ENCODE results near the gene RIPK3. TPM values are rescaled to one million over a fixed set of nuclear protein-coding genes. Genes with fewer than 3 reads are reported as not detected.

The RIPK3 gene
- polyA plus RNA-seq, 3 donors from 2014 or later = 13.5 to 21.4 (median 16.0) TPM

- H3K4me3 Mint-ChIP-seq = no peak overlapping the region
- peaks cover 14 to 41% (median 17%) of the 10 kb centered on the region in 3 donors for H3K36me3 Mint-ChIP-seq
- H3K27ac Mint-ChIP-seq = peak overlapping the region in 3 of 6 donors; percentile 8 to 74 (median 11)
- H3K4me1 Mint-ChIP-seq = peaks cover 2 to 12% of the 10 kb centered on the region in 2 donors
- no peak for DNase-seq
- H3K9me3 Mint-ChIP-seq = no peaks in the 10 kb centered on the region
- H3K27me3 Mint-ChIP-seq (ENCODE audit: low read depth in 3 of 3) = peaks cover 0 to 2% (median 0%) of the 10 kb centered on the region in 3 donors
Observed at GRCh38 chr14:24290746-24291145, 49.0 kb downstream of the RIPK3 start.

- H3K4me1 Mint-ChIP-seq = peaks cover 2 to 12% of the 10 kb centered on the region in 2 donors
- peaks cover 0 to 2% (median 0%) of the 10 kb centered on the region in 3 donors for H3K27me3 Mint-ChIP-seq (ENCODE audit: low read depth in 3 of 3)
- H3K4me3 Mint-ChIP-seq = no peak overlapping the region
- peak overlapping the region in 3 of 6 donors; percentile 17 to 51 (median 36) for H3K27ac Mint-ChIP-seq
- peak in 2 of 3 donors; percentile 33 to 38 for DNase-seq
- H3K9me3 Mint-ChIP-seq = no peaks in the 10 kb centered on the region
- peaks cover 10 to 35% (median 12%) of the 10 kb centered on the region in 3 donors for H3K36me3 Mint-ChIP-seq
Observed at GRCh38 chr14:24289649-24290280, 50.0 kb downstream of the RIPK3 start.

- Mint-ChIP-seq H3K27me3 (ENCODE audit: low read depth in 3 of 3) (peaks cover 0 to 3% (median 1%) of the 10 kb centered on the region in 3 donors), H3K27ac (peak overlapping the region in 1 of 6 donors; percentile 28), H3K9me3 (no peaks in the 10 kb centered on the region), H3K36me3 (peaks cover 9 to 17% (median 12%) of the 10 kb centered on the region in 3 donors), H3K4me1 (peaks cover 2 to 12% of the 10 kb centered on the region in 2 donors), H3K4me3 (no peak overlapping the region)
- no peak for DNase-seq
Observed at GRCh38 chr14:24286996-24287395, 52.8 kb downstream of the RIPK3 start.

Other genes starting within 250 kb of the RIPK3 start
- gene PCK2, start 245.7 kb downstream of the RIPK3 start, polyA plus RNA-seq = 10 to 100 TPM in 2 of 3 donors, 1 to 10 TPM in 1; 8.2 to 13.3 (median 12.0) TPM
- 100 to 1,000 TPM in 1 of 3 donors, 10 to 100 TPM in 2; 91.1 to 129 (median 98.2) TPM for gene DCAF11, start 225.2 kb downstream of the RIPK3 start, polyA plus RNA-seq
- gene NRL, start 225.0 kb downstream of the RIPK3 start, polyA plus RNA-seq = 1 to 10 TPM; 2.8 to 4.1 (median 3.0) TPM
- gene FITM1, start 209.3 kb downstream of the RIPK3 start, polyA plus RNA-seq = under 1 TPM; 0.28 to 0.90 (median 0.85) TPM
- gene PSME1, start 203.8 kb downstream of the RIPK3 start, polyA plus RNA-seq = 1,000 to 10,000 TPM; 1,115 to 1,243 (median 1,240) TPM
- 10 to 100 TPM; 14.2 to 19.0 (median 17.6) TPM for gene EMC9, start 198.4 kb downstream of the RIPK3 start, polyA plus RNA-seq
- gene PSME2, start 193.4 kb downstream of the RIPK3 start, polyA plus RNA-seq = 1,000 to 10,000 TPM in 1 of 3 donors, 100 to 1,000 TPM in 2; 650 to 1,160 (median 776) TPM
- 10 to 100 TPM; 41.5 to 62.9 (median 59.5) TPM for gene RNF31, start 192.5 kb downstream of the RIPK3 start, polyA plus RNA-seq
- 100 to 1,000 TPM in 2 of 3 donors, 10 to 100 TPM in 1; 48.8 to 123 (median 102) TPM for gene IRF9, start 178.7 kb downstream of the RIPK3 start, polyA plus RNA-seq
- gene REC8, start 167.9 kb downstream of the RIPK3 start, polyA plus RNA-seq = 10 to 100 TPM in 1 of 3 donors, 1 to 10 TPM in 2; 1.7 to 15.2 (median 3.8) TPM
- 10 to 100 TPM; 10.1 to 21.0 (median 11.3) TPM for gene IPO4, start 151.2 kb downstream of the RIPK3 start, polyA plus RNA-seq
- 10 to 100 TPM; 31.0 to 60.5 (median 42.4) TPM for gene TM9SF1, start 144.6 kb downstream of the RIPK3 start, polyA plus RNA-seq
- gene TSSK4, start 134.3 kb downstream of the RIPK3 start, polyA plus RNA-seq = 1 to 10 TPM in 2 of 3 donors, under 1 TPM in 1; 0.38 to 3.0 (median 3.0) TPM
- 100 to 1,000 TPM; 162 to 203 (median 168) TPM for gene CHMP4A, start 126.5 kb downstream of the RIPK3 start, polyA plus RNA-seq
- 10 to 100 TPM; 29.2 to 45.5 (median 29.5) TPM for gene MDP1, start 123.9 kb downstream of the RIPK3 start, polyA plus RNA-seq
- 100 to 1,000 TPM; 347 to 503 (median 373) TPM for gene NEDD8, start 107.6 kb downstream of the RIPK3 start, polyA plus RNA-seq
- 100 to 1,000 TPM in 1 of 3 donors, 10 to 100 TPM in 2; 89.3 to 134 (median 96.0) TPM for gene GMPR2, start 107.1 kb downstream of the RIPK3 start, polyA plus RNA-seq
- 100 to 1,000 TPM; 248 to 289 (median 249) TPM for gene TINF2, start 97.4 kb downstream of the RIPK3 start, polyA plus RNA-seq
- gene TGM1, start 76.8 kb downstream of the RIPK3 start, polyA plus RNA-seq = under 1 TPM in 1 of 3 donors, not detected in 2; 0.41 TPM
- 10 to 100 TPM; 23.3 to 52.0 (median 38.6) TPM for gene RABGGTA, start 68.4 kb downstream of the RIPK3 start, polyA plus RNA-seq
- gene DHRS1, start 40.2 kb downstream of the RIPK3 start, polyA plus RNA-seq = 10 to 100 TPM; 31.4 to 35.9 (median 31.7) TPM
- 1 to 10 TPM in 2 of 3 donors, not detected in 1; 1.4 to 2.4 TPM for gene NOP9, start 40.1 kb downstream of the RIPK3 start, polyA plus RNA-seq
- gene CIDEB, start 32.0 kb downstream of the RIPK3 start, polyA plus RNA-seq = 10 to 100 TPM; 31.6 to 81.9 (median 52.1) TPM
- gene LTB4R2, start 29.9 kb downstream of the RIPK3 start, polyA plus RNA-seq = 1 to 10 TPM; 2.1 to 4.9 (median 3.9) TPM
- gene LTB4R, start 28.5 kb downstream of the RIPK3 start, polyA plus RNA-seq = 10 to 100 TPM; 12.4 to 13.7 (median 12.7) TPM
- gene ADCY4, start 4.9 kb downstream of the RIPK3 start, polyA plus RNA-seq = under 1 TPM in 2 of 3 donors, not detected in 1; 0.31 to 0.52 TPM
- not detected for gene NFATC4, start 28.2 kb upstream of the RIPK3 start, polyA plus RNA-seq
- gene NYNRIN, start 59.0 kb upstream of the RIPK3 start, polyA plus RNA-seq = under 1 TPM in 2 of 3 donors, not detected in 1; 0.18 TPM
- gene CBLN3, start 89.7 kb upstream of the RIPK3 start, polyA plus RNA-seq = not detected
- gene KHNYN, start 90.0 kb upstream of the RIPK3 start, polyA plus RNA-seq = 10 to 100 TPM; 12.5 to 28.0 (median 25.6) TPM
- gene SDR39U1, start 102.8 kb upstream of the RIPK3 start, polyA plus RNA-seq = 10 to 100 TPM; 62.2 to 91.2 (median 82.6) TPM
- gene CMA1, start 168.3 kb upstream of the RIPK3 start, polyA plus RNA-seq = not detected
- under 1 TPM in 1 of 3 donors, not detected in 2; 0.24 TPM for gene CTSG, start 236.3 kb upstream of the RIPK3 start, polyA plus RNA-seq